SK-N-SH (cell line): ENCODE data around the gene VEGFD. TPM values are rescaled to one million over a fixed set of nuclear protein-coding genes. Genes with fewer than 3 reads are reported as not detected.

ENCODE experiments used
- CTCF ChIA-PET: fragments of 300-600, 350-600 bp; formaldehyde crosslinking; extraction: SDS; loops from one replicate; lab custom pipeline; 2021; lab: Yijun Ruan, JAX
- POLR2A ChIA-PET: fragments of 350-600 bp; sonication (Branson Sonifier 250); formaldehyde crosslinking; extraction: SDS; loops from one replicate; lab custom pipeline; 2020; ENCODE audit warnings: antibody characterized with exemption, inconsistent platforms; lab: Yijun Ruan, JAX
- DNase-seq: peaks from one replicate; pipeline ENCODE4 v3.0.0; 2012
- H2AFZ ChIP-seq: fragments of 200-600 bp; sonication (generic); 2 replicates; pipeline ENCODE4 v1.8.1; 2016; ENCODE audit warnings: antibody characterized with exemption, mild to moderate bottlenecking, low read depth
- H3F3A ChIP-seq: fragments of 200-600 bp; sonication (generic); replicated peaks from 2 replicates; pipeline ENCODE3; 2016; ENCODE audit warnings: antibody characterized with exemption, mild to moderate bottlenecking; ENCODE audit not compliant: insufficient read depth
- H3K27ac ChIP-seq, 2 experiments: fragments of 200-500 bp in 1 of 2; fragments of 200-600 bp in 1 of 2; sonication (Bioruptor generic) in 1 of 2; sonication (generic), shearing (Covaris generic) in 1 of 2; 2 replicates each; pipeline versions ENCODE4 v1.5.1 to v1.6.1; 2014 to 2016; ENCODE audit warnings: low read depth in 2 of 2, inconsistent platforms in 1 of 2, low read length in 1 of 2, mild to moderate bottlenecking in 1 of 2, mixed read lengths in 1 of 2
- H3K27me3 ChIP-seq: fragments of 200-600 bp; sonication (generic), shearing (Covaris generic); 2 replicates; pipeline ENCODE4 v1.6.1; 2016; ENCODE audit warnings: mixed run types; ENCODE audit not compliant: insufficient read depth
- H3K36me3 ChIP-seq, 2 experiments: fragments of 200-500 bp in 1 of 2; fragments of 200-600 bp in 1 of 2; sonication (Bioruptor generic) in 1 of 2; sonication (generic) in 1 of 2; replicated peaks in 1 of 2; 2 replicates each; pipeline versions ENCODE3 to v1.5.1; 2014 to 2016; ENCODE audit warnings: low read length in 1 of 2, mild to moderate bottlenecking in 1 of 2; ENCODE audit not compliant: insufficient read depth in 2 of 2, control insufficient read depth in 1 of 2
- H3K4me1 ChIP-seq, 2 experiments: fragments of 200-500 bp in 1 of 2; fragments of 200-600 bp in 1 of 2; sonication (Bioruptor generic) in 1 of 2; sonication (generic), shearing (Covaris generic) in 1 of 2; 2 replicates each; pipeline versions ENCODE4 v1.5.1 to v1.6.1; 2014 to 2016; ENCODE audit warnings: low read depth in 1 of 2, low read length in 1 of 2, mixed run types in 1 of 2; ENCODE audit not compliant: insufficient read depth in 2 of 2, control insufficient read depth in 1 of 2
- H3K4me2 ChIP-seq: fragments of 200-600 bp; sonication (generic), shearing (Covaris generic); 2 replicates; pipeline ENCODE4 v1.6.1; 2017; ENCODE audit warnings: mixed run types
- H3K4me3 ChIP-seq, 2 experiments: fragments of 200-500 bp in 1 of 2; fragments of 200-600 bp in 1 of 2; sonication (Bioruptor generic) in 1 of 2; sonication (generic), shearing (Covaris generic) in 1 of 2; 2 replicates each; pipeline versions ENCODE4 v1.5.1 to v1.8.1; 2014 to 2016; ENCODE audit warnings: low read depth in 2 of 2, inconsistent platforms in 1 of 2, low read length in 1 of 2, mild to moderate bottlenecking in 1 of 2, mixed read lengths in 1 of 2, moderate library complexity in 1 of 2
- H3K79me2 ChIP-seq: fragments of 200-600 bp; sonication (generic); 2 replicates; pipeline ENCODE4 v1.8.1; 2017; ENCODE audit warnings: mild to moderate bottlenecking; ENCODE audit not compliant: insufficient read depth
- H3K9ac ChIP-seq: fragments of 200-600 bp; sonication (generic); 2 replicates; pipeline ENCODE4 v1.6.1; 2017; ENCODE audit warnings: mixed run types
- H3K9me2 ChIP-seq: fragments of 200-600 bp; sonication (generic); 2 replicates; pipeline ENCODE4 v1.6.1; 2017; ENCODE audit warnings: mixed run types
- H3K9me3 ChIP-seq: fragments of 200-600 bp; sonication (generic); 2 replicates; pipeline ENCODE4 v1.6.1; 2017; ENCODE audit warnings: mixed run types, mild to moderate bottlenecking, moderate library complexity
- H4K20me1 ChIP-seq: fragments of 200-600 bp; sonication (generic); 2 replicates; pipeline ENCODE4 v1.6.1; 2017; ENCODE audit warnings: mild to moderate bottlenecking, mixed run types; ENCODE audit not compliant: insufficient read depth
- CHD2 ChIP-seq: fragments of 150-350 bp; IDR thresholded peaks from 2 replicates; pipeline ENCODE4 v1.6.1; 2018; ENCODE audit warnings: low read length; ENCODE audit not compliant: partially characterized antibody
- CTCF ChIP-seq: fragments of 200-600 bp; sonication (generic); IDR thresholded peaks from 2 replicates; pipeline ENCODE4 v1.6.1; 2017; ENCODE audit warnings: antibody characterized with exemption, mild to moderate bottlenecking, moderate library complexity
- ELF1 ChIP-seq: IDR thresholded peaks from 2 replicates; pipeline ENCODE4 v1.4.0; 2012
- EZH2phosphoT487 ChIP-seq: fragments of 200-600 bp; sonication (generic); IDR thresholded peaks from 2 replicates; pipeline ENCODE4 v1.6.1; 2017; ENCODE audit warnings: low read depth, mixed run types, mild to moderate bottlenecking, antibody characterized with exemption, moderate library complexity, borderline replicate concordance
- FOSL2 ChIP-seq: IDR thresholded peaks from 2 replicates; pipeline ENCODE4 v1.4.0; 2012; ENCODE audit warnings: low read depth, mild to moderate bottlenecking, moderate library complexity, borderline replicate concordance
- FOXM1 ChIP-seq: IDR thresholded peaks from 2 replicates; pipeline ENCODE4 v1.4.0; 2012; ENCODE audit warnings: low read depth, mild to moderate bottlenecking
- GABPA ChIP-seq: IDR thresholded peaks from 2 replicates; pipeline ENCODE4 v1.4.0; 2012; ENCODE audit warnings: low read depth, mild to moderate bottlenecking
- GATA2 ChIP-seq: sonication (generic); formaldehyde crosslinking; IDR thresholded peaks from 2 replicates; pipeline ENCODE4 v1.5.0; 2020; ENCODE audit warnings: mild to moderate bottlenecking, missing genetic modification reagents
- IRF3 ChIP-seq: fragments of 150-350 bp; IDR thresholded peaks from 2 replicates; pipeline ENCODE4 v1.6.1; 2016; ENCODE audit warnings: mild to moderate bottlenecking, low read depth, low read length
- MAX ChIP-seq: IDR thresholded peaks from 2 replicates; pipeline ENCODE4 v1.4.0; 2012; ENCODE audit warnings: low read depth
- MEF2A ChIP-seq: IDR thresholded peaks from 2 replicates; pipeline ENCODE4 v1.4.0; 2012; ENCODE audit warnings: low read depth, borderline replicate concordance
- MXI1 ChIP-seq: IDR thresholded peaks from 2 replicates; pipeline ENCODE4 v1.6.1; 2012; ENCODE audit warnings: mild to moderate bottlenecking, low read depth, low read length, improper control_type of control experiment
- SMC3 ChIP-seq: IDR thresholded peaks from 2 replicates; pipeline ENCODE4 v1.6.1; 2012; ENCODE audit warnings: low read depth, low read length, improper control_type of control experiment
- TAF1 ChIP-seq: IDR thresholded peaks from 2 replicates; pipeline ENCODE4 v1.6.1; 2012; ENCODE audit warnings: low read depth, mild to moderate bottlenecking, low read length, moderate library complexity, borderline replicate concordance
- TCF12 ChIP-seq: IDR thresholded peaks from 2 replicates; pipeline ENCODE4 v1.4.0; 2012
- TEAD4 ChIP-seq: IDR thresholded peaks from 2 replicates; pipeline ENCODE4 v1.4.0; 2012; ENCODE audit warnings: mild to moderate bottlenecking, borderline replicate concordance; ENCODE audit not compliant: insufficient read depth
- USF1 ChIP-seq: IDR thresholded peaks from 2 replicates; pipeline ENCODE4 v1.4.0; 2012; ENCODE audit warnings: low read depth, borderline replicate concordance
- USF2 ChIP-seq: fragments of 150-350 bp; IDR thresholded peaks from 2 replicates; pipeline ENCODE4 v1.6.1; 2017; ENCODE audit warnings: antibody characterized with exemption, low read length, low read depth, borderline replicate concordance
- WGBS: methylation state at CpG from one replicate; pipeline ENCODE4 v1.1.6; 2017; ENCODE audit warnings: low lambda C conversion rate; 5-methylcytosine and 5-hydroxymethylcytosine counted together
- polyA plus RNA-seq, 3 experiments: library from polyadenylated mRNA; depleted of rRNA; stranded (reverse); fragments of >200 nt; gene quantifications; 2 replicates each; pipeline ENCODE4 v1.2.3, GENCODE V29; 2012

Gene VEGFD
- polyA plus RNA-seq, 1 of the 3 experiments (the other 2 are of a cell fraction) = 5.3 TPM

- TF ChIP-seq MAX (no peak; the same call in 1 of the 2 replicates), USF2 (no peak), TEAD4 (no peak), SMC3 (no peak), MXI1 (no peak)
These were observed at the start of gene VEGFD (continued) for GRCh38 chrX:15384304-15384703.

- CTCF ChIA-PET = interaction anchor here (1.1 to 2.6 kb wide), 3 partner anchors 11 to 37 kb away, joined by 3 to 9 read pairs (median 4); no protein-coding TSS in a partner anchor
- no peak for DNase-seq
- no peak overlapping the region for H3K4me3 ChIP-seq
- no peaks in the 10 kb centered on the region for H3K9me3 ChIP-seq
- no peaks in the 10 kb centered on the region for H3K9me2 ChIP-seq
- no peak overlapping the region for H3K4me2 ChIP-seq
- H4K20me1 ChIP-seq = no peaks in the 10 kb centered on the region
- no peak for TF ChIP-seq MEF2A
- peak; percentile 79 for TF ChIP-seq TCF12
- no peak for TF ChIP-seq TAF1
- no peak for TF ChIP-seq FOSL2
- TF ChIP-seq, all 33 proteins: peak for 1
- Histone ChIP-seq H3K4me1 (no peaks in the 10 kb centered on the region; a peak in 1 of 4 replicates), H3K27me3 (no peaks in the 10 kb centered on the region), H3K36me3 (no peaks in the 10 kb centered on the region), H3K27ac (peak overlapping the region in 1 of 2 experiments; percentile 79; a peak in 2 of 4 replicates), H3F3A (no peaks in the 10 kb centered on the region), H3K79me2 (no peaks in the 10 kb centered on the region), H3K9ac (no peak overlapping the region), H2AFZ (no peak overlapping the region)
- 0% methylated on average over 1 of the region's 1 CpG for WGBS
- POLR2A ChIA-PET = no interaction called here
These were observed 46.4 kb upstream of the VEGFD start for GRCh38 chrX:15430584-15430983.

- ChIA-PET POLR2A (no interaction called here), CTCF (interaction anchor here (1.1 to 2.6 kb wide), 4 partner anchors 11 to 41 kb away, joined by 3 to 9 read pairs (median 4); no protein-coding TSS in a partner anchor)
- no peak for TF ChIP-seq IRF3
- no peak for TF ChIP-seq CTCF
- TF ChIP-seq FOSL2 = no peak
- no peak for TF ChIP-seq EZH2phosphoT487
- TF ChIP-seq MXI1 = no peak
- TF ChIP-seq GABPA = no peak
- TF ChIP-seq TEAD4 = no peak
- no peak for TF ChIP-seq FOXM1
- no peak for TF ChIP-seq USF2
- TF ChIP-seq CHD2 = no peak
- no peak for TF ChIP-seq GATA2 (CRISPR knock-in tag)
- no peak for TF ChIP-seq USF1
- TF ChIP-seq TCF12 = no peak
- no peak for TF ChIP-seq ELF1
- WGBS = 62% methylated on average over 2 of the region's 2 CpGs
- Histone ChIP-seq H3K27me3 (no peaks in the 10 kb centered on the region), H3K4me3 (no peak overlapping the region), H3K36me3 (no peaks in the 10 kb centered on the region), H3K9me3 (no peaks in the 10 kb centered on the region), H4K20me1 (no peaks in the 10 kb centered on the region), H3K4me1 (no peaks in the 10 kb centered on the region; a peak in 1 of 4 replicates), H3K27ac (peak overlapping the region in 1 of 2 experiments; percentile 79; a peak in 1 of 4 replicates), H3F3A (no peaks in the 10 kb centered on the region), H3K79me2 (no peaks in the 10 kb centered on the region), H3K9me2 (no peaks in the 10 kb centered on the region), H3K4me2 (no peak overlapping the region), H3K9ac (no peak overlapping the region), H2AFZ (no peak overlapping the region)
- DNase-seq = no peak
These were observed 45.9 kb upstream of the VEGFD start for GRCh38 chrX:15430076-15430475.
